Measurements from ENCODE around the gene SIK2. TPM values are rescaled to one million over a fixed set of nuclear protein-coding genes. Genes with fewer than 3 reads are reported as not detected.

The SIK2 gene
- total and polyA plus RNA-seq, 9 of the 15 experiments (the other 6 are each of a cell fraction or from before 2014, with no cell fraction given) = 0.74 to 11.6 (median 3.8) TPM

DNA sequence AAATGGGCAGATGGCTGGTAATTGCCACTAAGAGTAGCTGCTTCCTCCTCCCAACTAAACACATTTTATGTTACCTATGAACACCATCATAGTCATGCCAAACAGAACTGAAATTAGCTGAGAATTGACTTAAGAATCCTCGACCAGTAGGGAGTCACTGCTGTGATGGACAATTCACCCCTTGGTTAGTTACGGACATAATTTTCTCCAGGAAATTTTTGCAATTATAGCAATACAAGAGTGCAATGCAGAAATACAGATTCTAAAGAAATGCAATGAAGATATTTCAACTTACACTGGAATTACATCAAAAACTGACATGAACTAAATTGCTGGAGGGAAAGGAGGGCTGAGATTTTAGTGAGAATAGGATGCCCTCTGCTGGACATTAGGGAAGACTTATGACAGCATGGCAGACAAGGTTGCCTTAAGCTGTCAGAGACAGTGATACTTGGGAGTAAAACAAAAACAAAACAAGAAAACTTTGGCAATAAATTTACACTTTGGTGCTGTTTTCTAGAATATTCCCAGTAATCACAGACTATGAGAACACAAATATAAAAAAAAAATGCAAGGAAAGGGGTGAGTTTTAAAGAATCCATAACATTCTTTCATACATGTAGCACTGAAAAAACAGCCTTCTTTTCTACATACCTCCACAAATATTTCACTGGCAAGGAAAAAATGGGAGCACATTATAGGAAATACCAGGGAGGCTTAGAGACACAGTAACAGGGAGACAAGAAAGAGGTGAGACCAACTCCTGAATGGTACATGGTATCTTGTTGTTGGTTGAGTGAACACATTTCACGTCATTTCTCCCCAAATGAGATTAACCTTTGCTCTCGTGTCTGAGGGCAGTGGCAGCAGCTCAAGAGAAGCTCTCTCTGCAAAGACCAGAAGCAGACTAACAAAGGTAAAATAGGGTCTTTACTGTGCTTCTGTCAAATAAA, 175.1 kb downstream of the SIK2 start (continued):
- TF ChIP-seq, protein P1, sequence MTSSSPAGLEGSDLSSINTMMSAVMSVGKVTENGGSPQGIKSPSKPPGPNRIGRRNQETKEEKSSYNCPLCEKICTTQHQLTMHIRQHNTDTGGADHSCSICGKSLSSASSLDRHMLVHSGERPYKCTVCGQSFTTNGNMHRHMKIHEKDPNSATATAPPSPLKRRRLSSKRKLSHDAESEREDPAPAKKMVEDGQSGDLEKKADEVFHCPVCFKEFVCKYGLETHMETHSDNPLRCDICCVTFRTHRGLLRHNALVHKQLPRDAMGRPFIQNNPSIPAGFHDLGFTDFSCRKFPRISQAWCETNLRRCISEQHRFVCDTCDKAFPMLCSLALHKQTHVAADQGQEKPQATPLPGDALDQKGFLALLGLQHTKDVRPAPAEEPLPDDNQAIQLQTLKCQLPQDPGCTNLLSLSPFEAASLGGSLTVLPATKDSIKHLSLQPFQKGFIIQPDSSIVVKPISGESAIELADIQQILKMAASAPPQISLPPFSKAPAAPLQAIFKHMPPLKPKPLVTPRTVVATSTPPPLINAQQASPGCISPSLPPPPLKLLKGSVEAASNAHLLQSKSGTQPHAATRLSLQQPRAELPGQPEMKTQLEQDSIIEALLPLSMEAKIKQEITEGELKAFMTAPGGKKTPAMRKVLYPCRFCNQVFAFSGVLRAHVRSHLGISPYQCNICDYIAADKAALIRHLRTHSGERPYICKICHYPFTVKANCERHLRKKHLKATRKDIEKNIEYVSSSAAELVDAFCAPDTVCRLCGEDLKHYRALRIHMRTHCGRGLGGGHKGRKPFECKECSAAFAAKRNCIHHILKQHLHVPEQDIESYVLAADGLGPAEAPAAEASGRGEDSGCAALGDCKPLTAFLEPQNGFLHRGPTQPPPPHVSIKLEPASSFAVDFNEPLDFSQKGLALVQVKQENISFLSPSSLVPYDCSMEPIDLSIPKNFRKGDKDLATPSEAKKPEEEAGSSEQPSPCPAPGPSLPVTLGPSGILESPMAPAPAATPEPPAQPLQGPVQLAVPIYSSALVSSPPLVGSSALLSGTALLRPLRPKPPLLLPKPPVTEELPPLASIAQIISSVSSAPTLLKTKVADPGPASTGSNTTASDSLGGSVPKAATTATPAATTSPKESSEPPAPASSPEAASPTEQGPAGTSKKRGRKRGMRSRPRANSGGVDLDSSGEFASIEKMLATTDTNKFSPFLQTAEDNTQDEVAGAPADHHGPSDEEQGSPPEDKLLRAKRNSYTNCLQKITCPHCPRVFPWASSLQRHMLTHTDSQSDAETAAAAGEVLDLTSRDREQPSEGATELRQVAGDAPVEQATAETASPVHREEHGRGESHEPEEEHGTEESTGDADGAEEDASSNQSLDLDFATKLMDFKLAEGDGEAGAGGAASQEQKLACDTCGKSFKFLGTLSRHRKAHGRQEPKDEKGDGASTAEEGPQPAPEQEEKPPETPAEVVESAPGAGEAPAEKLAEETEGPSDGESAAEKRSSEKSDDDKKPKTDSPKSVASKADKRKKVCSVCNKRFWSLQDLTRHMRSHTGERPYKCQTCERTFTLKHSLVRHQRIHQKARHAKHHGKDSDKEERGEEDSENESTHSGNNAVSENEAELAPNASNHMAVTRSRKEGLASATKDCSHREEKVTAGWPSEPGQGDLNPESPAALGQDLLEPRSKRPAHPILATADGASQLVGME (CRISPR knock-in tag; IDR thresholded peaks at IDR 0.05) = no peak
- TF ChIP-seq, protein P2, sequence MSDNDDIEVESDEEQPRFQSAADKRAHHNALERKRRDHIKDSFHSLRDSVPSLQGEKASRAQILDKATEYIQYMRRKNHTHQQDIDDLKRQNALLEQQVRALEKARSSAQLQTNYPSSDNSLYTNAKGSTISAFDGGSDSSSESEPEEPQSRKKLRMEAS (CRISPR knock-in tag; IDR thresholded peaks at IDR 0.05) = no peak
- TF ChIP-seq, protein P3, sequence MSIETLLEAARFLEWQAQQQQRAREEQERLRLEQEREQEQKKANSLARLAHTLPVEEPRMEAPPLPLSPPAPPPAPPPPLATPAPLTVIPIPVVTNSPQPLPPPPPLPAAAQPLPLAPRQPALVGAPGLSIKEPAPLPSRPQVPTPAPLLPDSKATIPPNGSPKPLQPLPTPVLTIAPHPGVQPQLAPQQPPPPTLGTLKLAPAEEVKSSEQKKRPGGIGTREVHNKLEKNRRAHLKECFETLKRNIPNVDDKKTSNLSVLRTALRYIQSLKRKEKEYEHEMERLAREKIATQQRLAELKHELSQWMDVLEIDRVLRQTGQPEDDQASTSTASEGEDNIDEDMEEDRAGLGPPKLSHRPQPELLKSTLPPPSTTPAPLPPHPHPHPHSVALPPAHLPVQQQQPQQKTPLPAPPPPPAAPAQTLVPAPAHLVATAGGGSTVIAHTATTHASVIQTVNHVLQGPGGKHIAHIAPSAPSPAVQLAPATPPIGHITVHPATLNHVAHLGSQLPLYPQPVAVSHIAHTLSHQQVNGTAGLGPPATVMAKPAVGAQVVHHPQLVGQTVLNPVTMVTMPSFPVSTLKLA (conservative IDR thresholded peaks at IDR 0.05) = 0 out of 4 replicates have a peak, but pooled peaks of 1 of the 2 experiments have one; percentile 19
- no peak for TF ChIP-seq TCF7L2 (IDR thresholded peaks at IDR 0.05; ENCODE audit: low read depth, low read length)
- no peak for TF ChIP-seq ZNF24 (IDR thresholded peaks at IDR 0.05)
- TF ChIP-seq, protein P4, sequence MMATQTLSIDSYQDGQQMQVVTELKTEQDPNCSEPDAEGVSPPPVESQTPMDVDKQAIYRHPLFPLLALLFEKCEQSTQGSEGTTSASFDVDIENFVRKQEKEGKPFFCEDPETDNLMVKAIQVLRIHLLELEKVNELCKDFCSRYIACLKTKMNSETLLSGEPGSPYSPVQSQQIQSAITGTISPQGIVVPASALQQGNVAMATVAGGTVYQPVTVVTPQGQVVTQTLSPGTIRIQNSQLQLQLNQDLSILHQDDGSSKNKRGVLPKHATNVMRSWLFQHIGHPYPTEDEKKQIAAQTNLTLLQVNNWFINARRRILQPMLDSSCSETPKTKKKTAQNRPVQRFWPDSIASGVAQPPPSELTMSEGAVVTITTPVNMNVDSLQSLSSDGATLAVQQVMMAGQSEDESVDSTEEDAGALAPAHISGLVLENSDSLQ (IDR thresholded peaks at IDR 0.05) = peak; percentile 52; the same call in 1 of the 2 replicates
- TF ChIP-seq ZNF699 (CRISPR knock-in tag; IDR thresholded peaks at IDR 0.05; ENCODE audit: insufficient replicate concordance) = no peak
- no peak for TF ChIP-seq HMG20B (CRISPR knock-in tag; IDR thresholded peaks at IDR 0.05)
